DND-41 (cell line): ENCODE data around the gene NDUFB1.

Source experiments
- ATAC-seq: fragments of 200-7000 bp; cut with Tn5 transposase; 3 replicates; pipeline ENCODE4 v1.9.1; 2021; ENCODE audit warnings: low read depth; ENCODE audit not compliant: insufficient read depth
- DNase-seq: peaks from one replicate; pipeline ENCODE4 v3.0.0-alpha.2; 2020
- H2AFZ ChIP-seq: 2 replicates; pipeline ENCODE4 v1.6.0; 2012; ENCODE audit warnings: low read depth, low read length
- H3K27ac ChIP-seq: 2 replicates; pipeline ENCODE4 v1.5.1; 2012; ENCODE audit warnings: low read length, inconsistent platforms
- H3K27me3 ChIP-seq: fragments of 200-600 bp; sonication (generic); 2 replicates; pipeline ENCODE4 v1.6.0; 2012; ENCODE audit warnings: low read length, mild to moderate bottlenecking, inconsistent platforms; ENCODE audit not compliant: insufficient read depth, poor library complexity
- H3K36me3 ChIP-seq: 2 replicates; pipeline ENCODE4 v1.5.1; 2012; ENCODE audit warnings: low read length, inconsistent platforms; ENCODE audit not compliant: insufficient read depth
- H3K4me1 ChIP-seq: 2 replicates; pipeline ENCODE4 v1.5.1; 2012; ENCODE audit warnings: mild to moderate bottlenecking, low read length; ENCODE audit not compliant: insufficient read depth
- H3K4me2 ChIP-seq: 2 replicates; pipeline ENCODE4 v1.6.0; 2012; ENCODE audit warnings: mild to moderate bottlenecking, moderate library complexity, low read length, inconsistent platforms; ENCODE audit not compliant: insufficient read depth
- H3K4me3 ChIP-seq, 2 experiments: fragments of 200-600 bp in 1 of 2; shearing (Covaris generic) in 1 of 2; 2 replicates each; pipeline ENCODE4 v1.5.1; 2012 to 2016; ENCODE audit warnings: inconsistent platforms in 2 of 2, low read length in 2 of 2, mild to moderate bottlenecking in 2 of 2, low read depth in 1 of 2, moderate library complexity in 1 of 2
- H3K79me2 ChIP-seq: 2 replicates; pipeline ENCODE4 v1.6.0; 2012; ENCODE audit warnings: low read length, inconsistent platforms; ENCODE audit not compliant: insufficient read depth
- H3K9ac ChIP-seq: 2 replicates; pipeline ENCODE4 v1.6.0; 2012; ENCODE audit warnings: low read depth, mild to moderate bottlenecking, inconsistent platforms, low read length, moderate library complexity
- H3K9me3 ChIP-seq: 2 replicates; pipeline ENCODE4 v1.5.1; 2012; ENCODE audit warnings: low read length, moderate library complexity, mild to moderate bottlenecking, inconsistent platforms; ENCODE audit not compliant: insufficient read depth, severe bottlenecking
- H4K20me1 ChIP-seq: 2 replicates; pipeline ENCODE4 v1.6.0; 2012; ENCODE audit warnings: low read length; ENCODE audit not compliant: insufficient read depth
- EZH2 ChIP-seq: IDR thresholded peaks from 3 replicates; pipeline ENCODE4 v1.6.1; 2012; ENCODE audit warnings: borderline replicate concordance, low read depth, mild to moderate bottlenecking, moderate library complexity, low read length, inconsistent platforms; ENCODE audit not compliant: severe bottlenecking
- TF ChIP-seq, protein P1 (sequence below): IDR thresholded peaks from 2 replicates; pipeline ENCODE4 v1.5.1; 2012; ENCODE audit warnings: borderline replicate concordance, low read length, moderate library complexity, mild to moderate bottlenecking; ENCODE audit not compliant: poor library complexity, severe bottlenecking; ENCODE audit errors: extremely low read depth

NDUFB1 gene

DNA sequence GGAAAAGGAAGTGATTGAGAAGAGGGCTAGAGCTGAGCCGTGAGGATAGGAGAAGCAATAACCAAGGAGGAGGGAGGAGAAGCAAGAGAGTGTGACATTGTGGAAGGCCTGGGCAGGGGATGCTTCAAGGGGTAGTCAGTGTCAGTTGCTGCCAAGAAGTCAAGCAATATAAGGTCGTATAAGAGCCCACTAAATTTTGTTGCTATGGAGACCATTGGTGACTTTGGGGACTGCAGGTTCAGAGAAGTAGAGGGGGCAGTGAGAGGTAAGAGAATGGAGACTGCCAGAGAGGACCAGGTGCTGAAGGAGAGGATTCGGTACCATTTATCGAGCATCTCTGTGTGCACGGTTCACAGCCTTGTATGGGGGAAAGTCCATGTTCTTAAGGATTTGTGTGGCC, 12.0 kb downstream of the NDUFB1 start:
- TF ChIP-seq, protein P1, sequence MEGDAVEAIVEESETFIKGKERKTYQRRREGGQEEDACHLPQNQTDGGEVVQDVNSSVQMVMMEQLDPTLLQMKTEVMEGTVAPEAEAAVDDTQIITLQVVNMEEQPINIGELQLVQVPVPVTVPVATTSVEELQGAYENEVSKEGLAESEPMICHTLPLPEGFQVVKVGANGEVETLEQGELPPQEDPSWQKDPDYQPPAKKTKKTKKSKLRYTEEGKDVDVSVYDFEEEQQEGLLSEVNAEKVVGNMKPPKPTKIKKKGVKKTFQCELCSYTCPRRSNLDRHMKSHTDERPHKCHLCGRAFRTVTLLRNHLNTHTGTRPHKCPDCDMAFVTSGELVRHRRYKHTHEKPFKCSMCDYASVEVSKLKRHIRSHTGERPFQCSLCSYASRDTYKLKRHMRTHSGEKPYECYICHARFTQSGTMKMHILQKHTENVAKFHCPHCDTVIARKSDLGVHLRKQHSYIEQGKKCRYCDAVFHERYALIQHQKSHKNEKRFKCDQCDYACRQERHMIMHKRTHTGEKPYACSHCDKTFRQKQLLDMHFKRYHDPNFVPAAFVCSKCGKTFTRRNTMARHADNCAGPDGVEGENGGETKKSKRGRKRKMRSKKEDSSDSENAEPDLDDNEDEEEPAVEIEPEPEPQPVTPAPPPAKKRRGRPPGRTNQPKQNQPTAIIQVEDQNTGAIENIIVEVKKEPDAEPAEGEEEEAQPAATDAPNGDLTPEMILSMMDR: no peak
- TF ChIP-seq EZH2: no peak
- peaks cover 22% of the 10 kb centered on the region for H3K4me1 ChIP-seq
- no peak overlapping the region for H3K9ac ChIP-seq
- H3K79me2 ChIP-seq: peaks cover 19% of the 10 kb centered on the region
- H3K4me3 ChIP-seq: no peak overlapping the region
- no peak overlapping the region for H3K4me2 ChIP-seq
- no peak overlapping the region for H2AFZ ChIP-seq
- DNase-seq (no peak), ATAC-seq (no peak)
- no peaks in the 10 kb centered on the region for H3K36me3 ChIP-seq
- no peak overlapping the region for H3K27ac ChIP-seq
- peaks cover 8% of the 10 kb centered on the region; the same call in 1 of the 2 replicates for H4K20me1 ChIP-seq
- H3K27me3 ChIP-seq: no peaks in the 10 kb centered on the region
- no peaks in the 10 kb centered on the region for H3K9me3 ChIP-seq

- Histone ChIP-seq H3K27me3 (no peaks in the 10 kb centered on the region), H3K4me2 (no peak overlapping the region), H4K20me1 (peaks cover 8% of the 10 kb centered on the region; the same call in 1 of the 2 replicates), H2AFZ (peak overlapping the region; percentile 26; the same call in 1 of the 2 replicates), H3K4me3 (no peak overlapping the region), H3K4me1 (peaks cover 31% of the 10 kb centered on the region), H3K27ac (no peak overlapping the region), H3K79me2 (peaks cover 27% of the 10 kb centered on the region), H3K9me3 (no peaks in the 10 kb centered on the region), H3K9ac (no peak overlapping the region), H3K36me3 (no peaks in the 10 kb centered on the region)
- no peak for ATAC-seq
- peak; percentile 29 for DNase-seq
- TF ChIP-seq, protein P1: no peak
- no peak for TF ChIP-seq EZH2
Measured at GRCh38 chr14:92108345-92109254, 12.9 kb downstream of the NDUFB1 start.

DNA sequence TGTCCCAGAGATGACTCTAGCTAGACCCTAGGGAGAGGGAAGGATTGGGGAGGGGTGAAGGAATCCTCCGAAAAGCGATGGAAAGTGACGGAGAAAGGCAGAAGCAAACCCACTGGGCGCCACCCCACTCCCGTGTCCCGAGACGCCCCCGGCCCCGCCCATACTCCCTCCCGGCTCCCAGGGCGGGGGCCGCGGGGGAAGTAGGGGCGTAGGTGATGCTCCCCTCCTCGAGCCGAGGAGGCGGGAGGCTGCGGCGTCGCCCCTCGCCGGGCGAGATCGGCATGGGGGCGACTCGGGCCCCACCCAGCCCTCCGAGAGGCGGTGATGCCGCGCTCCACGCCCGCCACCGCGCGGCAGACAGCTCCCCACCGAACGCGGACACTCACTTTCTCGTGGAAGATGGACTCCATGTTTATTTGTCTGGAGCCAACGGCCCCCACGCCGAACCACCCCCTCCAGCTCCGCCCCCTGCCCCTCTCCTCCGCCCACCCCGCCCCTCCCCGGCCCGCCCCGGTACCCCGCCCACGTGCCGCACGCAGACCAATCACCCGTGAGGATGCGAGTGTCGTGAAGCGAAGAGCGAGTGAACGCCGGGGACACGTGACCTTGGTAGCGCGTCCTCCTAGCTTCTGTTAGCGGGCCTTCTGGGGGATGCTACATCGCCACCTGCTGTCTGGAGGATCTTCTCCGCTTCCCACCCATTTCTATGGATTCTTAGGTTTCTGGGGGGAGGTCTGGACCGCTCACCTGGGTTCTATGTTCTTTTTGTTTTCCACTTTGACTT, 15.2 kb downstream of the NDUFB1 start, which contains the start of gene ATXN3:
ATXN3 (minus strand) TSS at position 440 of the 784 bp plus-strand sequence; CDS start at position 410, 30 bp downstream.
- Histone ChIP-seq H3K9me3 (no peaks in the 10 kb centered on the region), H3K79me2 (peaks cover 49% of the 10 kb centered on the region), H2AFZ (peak within 1 kb of the TSS; percentile 84), H3K27ac (peak within 1 kb of the TSS; percentile 94), H3K27me3 (no peaks in the 10 kb centered on the region), H3K4me2 (peak within 1 kb of the TSS; percentile 79), H3K9ac (peak within 1 kb of the TSS; percentile 78), H3K4me1 (peaks cover 40% of the 10 kb centered on the region), H4K20me1 (peaks cover 15% of the 10 kb centered on the region; the same call in 1 of the 2 replicates), H3K36me3 (no peaks in the 10 kb centered on the region), H3K4me3 (peak within 1 kb of the TSS; percentile 78 to 81)
- ATAC-seq: peak; percentile 92
- DNase-seq: peak; percentile 97
- TF ChIP-seq, protein P1: peak; percentile 93
- TF ChIP-seq EZH2: no peak
